ENCODE data around the gene CACHD1. TPM values are rescaled to one million over a fixed set of nuclear protein-coding genes. Genes with fewer than 3 reads are reported as not detected.

The CACHD1 gene
- total RNA-seq, 1 experiment from 2014 or later: 3.9 TPM

GRCh38 chr1:64487061-64487460 lies 17.1 kb downstream of the CACHD1 start:
- H3K36me3 Mint-ChIP-seq (ENCODE audit: insufficient read depth, unreplicated experiment): no peaks in the 10 kb centered on the region
- TF ChIP-seq CTCF (IDR thresholded peaks at IDR 0.05; ENCODE audit: unreplicated experiment): no peak
- peaks cover 5% of the 10 kb centered on the region for H3K4me1 Mint-ChIP-seq (ENCODE audit: insufficient read depth, unreplicated experiment)
- no peaks in the 10 kb centered on the region for H3K9me3 Mint-ChIP-seq (ENCODE audit: unreplicated experiment)
- H3K4me3 Mint-ChIP-seq (ENCODE audit: unreplicated experiment): no peak overlapping the region
- no peak overlapping the region for H3K27ac Mint-ChIP-seq (ENCODE audit: low read depth, unreplicated experiment)
- no peaks in the 10 kb centered on the region for H3K27me3 Mint-ChIP-seq (ENCODE audit: insufficient read depth, unreplicated experiment)
- DNase-seq (ENCODE audit: unreplicated experiment): peak; percentile 23
- BruUV-seq (replicated peaks): no TSS peak
- POLR2A ChIA-PET: no interaction called here
- CTCF ChIA-PET: interaction anchor here (0.5 to 0.6 kb wide), 2 partner anchors 142 to 1707 kb away, joined by 3 to 5 read pairs; no protein-coding TSS in a partner anchor
- intact Hi-C loops (cut with micrococcal nuclease): no loop called here

DNA sequence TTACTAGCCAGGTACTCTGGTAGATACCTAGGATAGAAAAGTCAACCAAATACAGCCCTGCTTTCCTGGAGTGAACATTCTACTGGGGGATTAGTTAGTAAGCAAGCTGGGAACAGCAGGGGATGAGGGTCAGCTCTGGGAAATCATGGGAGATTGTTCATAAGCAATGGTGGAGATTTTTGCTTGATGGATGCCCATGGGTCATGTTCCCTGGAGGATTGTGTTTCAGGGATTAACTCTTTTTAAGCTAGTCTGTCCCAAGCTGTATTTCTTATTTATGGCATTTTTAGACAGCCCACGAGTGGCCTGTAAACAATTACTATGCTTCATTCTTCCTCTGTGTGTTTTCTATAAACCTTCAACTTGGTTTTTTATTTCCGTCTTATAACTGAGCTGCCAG lies 18.9 kb downstream of the CACHD1 start:
- Mint-ChIP-seq H3K27ac (ENCODE audit: low read depth, unreplicated experiment) (no peak overlapping the region), H3K4me1 (ENCODE audit: insufficient read depth, unreplicated experiment) (peaks cover 5% of the 10 kb centered on the region), H3K4me3 (ENCODE audit: unreplicated experiment) (no peak overlapping the region), H3K36me3 (ENCODE audit: insufficient read depth, unreplicated experiment) (no peaks in the 10 kb centered on the region), H3K9me3 (ENCODE audit: unreplicated experiment) (no peaks in the 10 kb centered on the region), H3K27me3 (ENCODE audit: insufficient read depth, unreplicated experiment) (no peaks in the 10 kb centered on the region)
- no peak for TF ChIP-seq CTCF (IDR thresholded peaks at IDR 0.05; ENCODE audit: unreplicated experiment)
- DNase-seq (ENCODE audit: unreplicated experiment): no peak
- intact Hi-C loops (cut with micrococcal nuclease): no loop called here
- BruUV-seq (replicated peaks): no TSS peak
- ChIA-PET CTCF (interaction anchor here (1.1 kb wide), 1 partner anchor 14 kb away, joined by 3 read pairs; no protein-coding TSS in a partner anchor), POLR2A (interaction anchor here (0.6 to 0.7 kb wide), 2 partner anchors 89 to 244 kb away, joined by 3 to 4 read pairs; no protein-coding TSS in a partner anchor)

DNA sequence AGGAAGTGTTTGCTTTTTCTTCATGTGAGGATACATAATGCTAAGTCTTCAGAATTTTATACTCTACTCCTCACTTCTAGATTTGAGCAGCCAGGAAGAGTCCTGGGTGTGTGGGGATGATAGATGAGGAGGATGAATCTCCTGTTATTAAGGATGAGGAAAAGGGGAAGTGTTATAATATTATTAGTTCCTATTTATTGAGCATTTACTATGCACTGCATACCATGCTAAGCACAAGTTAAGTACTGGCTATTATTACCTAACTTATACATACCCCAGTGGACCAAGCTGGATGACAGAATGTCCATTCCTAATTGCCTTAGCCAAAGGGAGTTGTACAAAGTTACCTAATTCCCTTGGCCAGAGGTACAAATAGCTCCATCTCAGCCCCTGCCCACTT lies 19.8 kb downstream of the CACHD1 start:
- Mint-ChIP-seq H3K27ac (ENCODE audit: low read depth, unreplicated experiment) (no peak overlapping the region), H3K27me3 (ENCODE audit: insufficient read depth, unreplicated experiment) (no peaks in the 10 kb centered on the region), H3K4me1 (ENCODE audit: insufficient read depth, unreplicated experiment) (peaks cover 1% of the 10 kb centered on the region), H3K9me3 (ENCODE audit: unreplicated experiment) (no peaks in the 10 kb centered on the region), H3K4me3 (ENCODE audit: unreplicated experiment) (no peak overlapping the region), H3K36me3 (ENCODE audit: insufficient read depth, unreplicated experiment) (no peaks in the 10 kb centered on the region)
- ChIA-PET CTCF (interaction anchor here (1.1 kb wide), 2 partner anchors 11 to 15 kb away, joined by 3 to 4 read pairs; no protein-coding TSS in a partner anchor), POLR2A (interaction anchor here (0.7 to 0.9 kb wide), 2 partner anchors 21 to 88 kb away, joined by 3 to 4 read pairs; no protein-coding TSS in a partner anchor)
- no peak for TF ChIP-seq CTCF (IDR thresholded peaks at IDR 0.05; ENCODE audit: unreplicated experiment)
- intact Hi-C loops (cut with micrococcal nuclease): no loop called here
- no peak for DNase-seq (ENCODE audit: unreplicated experiment)
- BruUV-seq (replicated peaks): no TSS peak

- CTCF ChIA-PET: interaction anchor here (0.6 to 1.1 kb wide), 3 partner anchors 12 to 371 kb away, joined by 3 to 4 read pairs (median 3); no protein-coding TSS in a partner anchor
These were observed 20.4 kb downstream of the CACHD1 start for GRCh38 chr1:64490213-64490818.

More at GRCh38 chr1:64490213-64490818, 20.4 kb downstream of the CACHD1 start:
- Mint-ChIP-seq H3K9me3 (ENCODE audit: unreplicated experiment) (no peaks in the 10 kb centered on the region), H3K4me3 (ENCODE audit: unreplicated experiment) (no peak overlapping the region), H3K27ac (ENCODE audit: low read depth, unreplicated experiment) (no peak overlapping the region), H3K4me1 (ENCODE audit: insufficient read depth, unreplicated experiment) (no peaks in the 10 kb centered on the region), H3K27me3 (ENCODE audit: insufficient read depth, unreplicated experiment) (no peaks in the 10 kb centered on the region), H3K36me3 (ENCODE audit: insufficient read depth, unreplicated experiment) (no peaks in the 10 kb centered on the region)
- POLR2A ChIA-PET: interaction anchor here (0.9 kb wide), 1 partner anchor 22 kb away, joined by 3 read pairs; no protein-coding TSS in a partner anchor
- no peak for DNase-seq (ENCODE audit: unreplicated experiment)
- intact Hi-C loops (cut with micrococcal nuclease): no loop called here
- TF ChIP-seq CTCF (IDR thresholded peaks at IDR 0.05; ENCODE audit: unreplicated experiment): no peak
- no TSS peak for BruUV-seq (replicated peaks)
